Measurements from ENCODE around the gene SLCO2B1. TPM values are rescaled to one million over a fixed set of nuclear protein-coding genes. Genes with fewer than 3 reads are reported as not detected.

Gene SLCO2B1
- total RNA-seq, 1 donor from 2014 or later: 5.0 TPM

DNA sequence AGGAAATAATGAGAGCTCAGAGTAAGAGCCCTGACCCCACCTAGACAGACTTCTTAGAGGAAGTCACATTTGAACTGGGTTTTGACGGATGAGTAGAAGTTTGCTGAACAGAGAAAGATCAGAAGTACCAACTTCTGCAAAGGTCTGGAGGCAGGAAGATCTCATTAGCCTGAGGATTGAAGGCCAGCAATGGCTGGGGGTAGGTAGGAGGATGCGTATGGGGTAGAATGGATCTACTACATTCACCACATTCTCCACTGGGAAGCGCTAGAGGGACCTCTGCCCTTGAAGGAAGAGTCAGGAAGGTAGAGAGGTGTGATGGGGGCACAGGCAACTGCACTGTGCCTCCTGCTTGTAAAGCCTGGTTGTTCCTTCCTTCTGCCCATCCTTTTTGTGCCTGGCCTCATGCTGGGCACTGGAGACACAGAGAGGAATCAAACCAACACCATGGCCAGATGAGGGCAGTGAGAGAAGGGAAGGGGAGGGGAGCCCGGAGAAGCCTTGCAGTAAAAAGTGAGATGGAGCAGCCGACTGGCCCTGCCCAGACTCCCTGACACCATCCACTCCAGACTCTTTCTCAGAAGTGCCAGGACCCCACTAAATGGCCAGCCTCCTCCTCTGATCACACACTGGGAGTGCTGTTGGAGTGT is 94.6 kb downstream of the SLCO2B1 start:
- no peak for DNase-seq (ENCODE audit: low read depth in 2 of 2)

DNA sequence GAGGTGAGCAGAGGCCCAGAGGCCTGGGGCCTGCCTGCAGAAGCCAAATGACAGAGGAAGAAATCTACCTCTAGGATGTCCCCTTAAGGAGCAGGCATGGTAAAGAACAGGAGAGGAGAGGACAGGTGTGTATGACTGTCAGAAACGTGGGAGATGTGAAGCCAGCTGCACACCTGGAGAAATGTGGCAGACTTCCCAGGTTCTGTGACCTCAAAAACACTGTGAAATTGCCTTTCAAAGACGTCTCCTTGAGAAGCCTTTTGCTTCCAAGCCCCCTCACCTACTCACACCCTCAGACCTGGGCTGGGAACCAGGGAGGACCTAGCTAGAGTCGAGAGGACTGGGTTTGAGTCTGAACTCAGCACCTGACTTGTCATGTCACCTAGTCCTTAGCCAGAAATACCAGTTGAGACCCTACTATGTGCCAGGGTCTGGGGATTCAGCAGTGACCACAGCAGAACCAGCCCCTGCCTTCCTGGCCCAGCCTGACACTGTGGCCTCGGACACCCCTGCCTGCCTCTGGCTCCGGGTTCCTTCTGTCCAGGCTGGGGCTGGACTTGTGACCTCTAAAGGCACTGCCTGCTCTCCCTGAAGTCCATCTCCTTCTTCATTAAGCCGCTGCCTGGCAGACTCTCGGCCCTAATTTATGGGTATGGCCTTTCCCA is 95.2 kb downstream of the SLCO2B1 start:
- no peak for DNase-seq (ENCODE audit: low read depth in 2 of 2)

DNA sequence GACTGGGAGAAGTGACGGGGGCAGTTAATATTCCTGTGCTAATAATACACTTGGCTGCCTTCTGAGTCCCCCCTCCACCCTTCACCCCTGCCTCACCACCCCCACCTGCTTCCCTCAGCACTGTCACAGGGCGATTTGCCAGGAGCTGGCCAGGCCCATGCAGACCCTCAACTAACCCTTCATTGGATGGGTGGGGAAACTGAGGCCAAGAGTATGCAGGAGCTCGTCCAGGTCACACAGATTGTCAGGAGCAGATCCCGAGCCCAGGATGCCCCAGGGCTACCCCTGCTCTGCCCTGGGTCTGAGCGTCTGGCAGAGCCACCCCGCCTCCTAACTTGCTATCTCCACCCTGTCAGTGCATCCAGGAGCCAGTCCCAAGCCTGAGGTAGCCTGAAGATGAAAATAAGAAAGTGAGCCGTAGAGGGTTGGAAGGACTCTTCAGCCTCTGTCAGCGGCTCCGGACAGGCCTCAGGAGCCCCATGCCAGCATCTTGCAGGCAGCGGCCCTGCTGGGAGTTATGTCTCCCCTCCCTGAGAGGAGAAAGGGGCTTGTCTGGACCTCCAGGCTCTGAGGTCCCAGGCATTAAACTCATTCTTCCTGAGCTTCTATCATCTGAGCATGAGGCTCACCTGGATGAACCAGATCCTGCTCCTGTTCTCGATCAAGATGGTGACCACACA is 95.9 kb downstream of the SLCO2B1 start:
- DNase-seq (ENCODE audit: low read depth in 2 of 2): no peak

DNA sequence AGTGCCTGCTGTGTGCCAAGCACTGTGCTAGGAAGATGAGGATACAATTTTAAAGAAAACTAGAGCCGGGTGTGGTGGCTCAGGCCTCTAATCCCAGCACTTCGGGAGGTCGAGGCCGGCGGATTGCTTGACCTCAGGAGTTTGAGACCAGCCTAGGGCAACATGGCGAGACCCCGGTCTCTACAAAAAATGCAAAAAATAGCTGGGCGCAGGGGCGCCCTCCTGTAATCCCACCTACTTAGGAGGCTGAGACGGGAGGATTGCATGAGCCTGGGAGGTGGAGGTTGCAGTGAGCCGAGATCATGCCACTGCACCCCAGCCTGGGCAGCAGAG is 98.0 kb downstream of the SLCO2B1 start:
- DNase-seq (ENCODE audit: low read depth in 2 of 2): no peak

DNA sequence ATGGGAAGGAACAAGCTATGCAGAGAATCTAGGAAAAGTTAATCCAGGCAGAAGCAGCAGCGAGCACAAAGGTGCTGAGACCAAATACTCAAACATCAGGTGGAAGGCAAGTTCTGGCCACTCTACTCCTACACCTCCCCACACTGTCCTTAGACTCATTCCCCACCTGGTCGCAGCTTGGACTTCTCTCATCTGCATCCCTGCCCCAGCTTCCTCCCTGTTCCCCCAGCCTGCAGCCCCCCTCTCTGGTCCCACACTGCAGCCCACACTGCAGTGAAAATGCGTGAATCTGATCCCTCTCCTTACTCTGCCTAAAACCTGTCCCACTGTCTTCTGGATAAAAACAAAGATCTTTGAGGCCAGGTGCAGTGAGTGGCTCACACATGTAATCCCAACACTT is 98.8 kb downstream of the SLCO2B1 start:
- DNase-seq (ENCODE audit: low read depth in 2 of 2): no peak

DNA sequence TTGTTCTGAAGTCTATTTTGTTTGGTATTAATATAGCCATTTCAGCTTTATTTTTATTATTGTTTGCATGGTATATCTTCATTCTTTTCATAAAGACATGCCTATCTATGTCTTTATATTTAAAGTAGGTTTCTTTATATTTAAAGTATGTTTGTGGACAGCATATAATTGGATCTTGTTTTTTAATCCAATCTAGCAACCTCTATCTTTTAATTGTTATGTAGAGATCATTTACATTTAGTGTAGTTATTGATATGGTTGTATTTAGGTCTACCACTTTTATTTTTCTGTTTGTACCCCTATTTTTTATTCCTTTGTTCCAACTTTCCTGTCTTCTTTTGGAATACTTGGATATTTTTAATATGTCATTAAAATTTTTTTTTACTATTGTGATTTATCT is 103.4 kb downstream of the SLCO2B1 start:
- no peak for DNase-seq (ENCODE audit: low read depth in 2 of 2)

Other genes with a start within 250 kb of the SLCO2B1 start
- gene XRRA1, start 202.0 kb upstream of the SLCO2B1 start, total RNA-seq: 4.2 and 6.2 TPM in 2 replicates
- gene SPCS2, start 201.8 kb upstream of the SLCO2B1 start, total RNA-seq: 10.0 and 10.5 TPM in 2 replicates
- gene NEU3, start 162.2 kb upstream of the SLCO2B1 start, total RNA-seq: 7.2 and 9.6 TPM in 2 replicates
- gene OR2AT4, start 54.2 kb upstream of the SLCO2B1 start, total RNA-seq: not detected in 2 replicates
- gene TPBGL, start 89.7 kb downstream of the SLCO2B1 start, total RNA-seq: under 0.01 and 0.13 TPM in 2 replicates
- gene ARRB1, start 200.6 kb downstream of the SLCO2B1 start, total RNA-seq: 167 and 260 TPM in 2 replicates
- 2,725 and 2,751 TPM in 2 replicates for gene RPS3, start 248.4 kb downstream of the SLCO2B1 start, total RNA-seq

All from dermis microvascular lymphatic vessel endothelial cell (primary cell).